ENCODE results near the gene RIMOC1.

Gene RIMOC1

GRCh38 chr5:41869151-41869723 is 34.9 kb upstream of the RIMOC1 start:
- TF ChIP-seq, protein P1, sequence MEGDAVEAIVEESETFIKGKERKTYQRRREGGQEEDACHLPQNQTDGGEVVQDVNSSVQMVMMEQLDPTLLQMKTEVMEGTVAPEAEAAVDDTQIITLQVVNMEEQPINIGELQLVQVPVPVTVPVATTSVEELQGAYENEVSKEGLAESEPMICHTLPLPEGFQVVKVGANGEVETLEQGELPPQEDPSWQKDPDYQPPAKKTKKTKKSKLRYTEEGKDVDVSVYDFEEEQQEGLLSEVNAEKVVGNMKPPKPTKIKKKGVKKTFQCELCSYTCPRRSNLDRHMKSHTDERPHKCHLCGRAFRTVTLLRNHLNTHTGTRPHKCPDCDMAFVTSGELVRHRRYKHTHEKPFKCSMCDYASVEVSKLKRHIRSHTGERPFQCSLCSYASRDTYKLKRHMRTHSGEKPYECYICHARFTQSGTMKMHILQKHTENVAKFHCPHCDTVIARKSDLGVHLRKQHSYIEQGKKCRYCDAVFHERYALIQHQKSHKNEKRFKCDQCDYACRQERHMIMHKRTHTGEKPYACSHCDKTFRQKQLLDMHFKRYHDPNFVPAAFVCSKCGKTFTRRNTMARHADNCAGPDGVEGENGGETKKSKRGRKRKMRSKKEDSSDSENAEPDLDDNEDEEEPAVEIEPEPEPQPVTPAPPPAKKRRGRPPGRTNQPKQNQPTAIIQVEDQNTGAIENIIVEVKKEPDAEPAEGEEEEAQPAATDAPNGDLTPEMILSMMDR (IDR thresholded peaks at IDR 0.05; ENCODE audit: low read depth, low read length, missing control alignments): no peak
- peak overlapping the region; percentile 87 for H3K4me3 ChIP-seq (ENCODE audit: low read depth, low read length)
- DNase-seq: no peak

DNA sequence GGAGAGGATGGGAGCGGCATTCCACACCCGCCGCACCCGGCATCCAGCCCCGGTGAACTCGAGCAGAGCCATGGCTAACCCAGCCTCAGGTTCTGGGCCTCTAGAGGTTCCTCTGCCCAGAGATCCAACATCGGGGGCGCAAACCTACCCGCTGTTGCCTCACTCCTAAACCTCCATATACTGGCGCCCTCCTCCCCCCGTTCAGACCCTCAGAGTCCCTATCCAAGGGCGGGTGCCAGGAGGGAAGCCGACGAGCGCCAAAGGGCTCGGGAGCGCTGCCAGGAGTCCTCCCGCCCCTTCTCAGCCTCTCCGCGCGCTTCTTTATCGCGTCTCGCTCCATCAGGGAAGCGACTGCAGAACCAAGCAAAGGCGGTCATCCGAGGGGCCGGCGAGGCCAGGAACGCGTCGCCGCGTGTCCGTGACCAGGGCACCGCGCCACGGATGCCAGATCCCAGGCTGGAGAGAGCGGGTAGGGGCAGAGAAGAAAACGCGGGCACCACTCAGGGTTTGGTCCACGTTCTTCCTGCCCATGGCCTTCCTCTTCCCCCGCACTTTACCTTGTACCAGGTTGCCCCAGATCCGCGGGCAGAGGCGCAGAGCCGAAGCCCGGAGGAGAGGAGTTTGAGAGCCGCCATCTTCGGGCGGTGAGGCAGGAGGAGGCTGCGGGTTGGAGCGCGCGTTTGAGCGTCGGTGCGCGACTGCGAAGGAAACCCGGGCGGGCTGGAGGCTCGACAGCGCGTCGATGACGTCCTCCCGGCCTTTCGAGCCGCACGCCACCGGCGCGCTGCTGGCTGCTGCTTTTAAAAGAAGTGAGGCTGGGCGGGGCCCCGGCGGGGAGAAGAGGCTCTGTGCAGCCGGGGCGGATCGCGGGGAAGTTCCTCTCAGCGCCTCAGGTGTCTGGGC is 34.2 kb upstream of the RIMOC1 start, which contains the start of gene OXCT1:
TSS of gene OXCT1 (minus strand) at position 702 of the 903 bp plus-strand sequence. CDS start at position 635, 67 bp downstream.
- no peaks in the 10 kb centered on the region for H3K36me3 ChIP-seq (replicated peaks)
- in situ Hi-C loops (cut with HindIII; ENCODE audit: low pct_ligation_motif_present, low sequenced_read_pairs): no loop called here
- no peaks in the 10 kb centered on the region for H3K27me3 ChIP-seq (replicated peaks)
- TF ChIP-seq, protein P1 (IDR thresholded peaks at IDR 0.05; ENCODE audit: low read depth, low read length, missing control alignments): no peak
- peak within 1 kb of the TSS; percentile 47 for H3K27ac ChIP-seq
- peak; percentile 54 for DNase-seq
- peak within 1 kb of the TSS; percentile 87 for H3K4me3 ChIP-seq (ENCODE audit: low read depth, low read length)

More at GRCh38 chr5:41869151-41869723, 34.9 kb upstream of the RIMOC1 start:
- H3K36me3 ChIP-seq (replicated peaks): no peaks in the 10 kb centered on the region
- H3K27ac ChIP-seq: no peak overlapping the region
- H3K27me3 ChIP-seq (replicated peaks): no peaks in the 10 kb centered on the region
- in situ Hi-C loops (cut with HindIII; ENCODE audit: low pct_ligation_motif_present, low sequenced_read_pairs): no loop called here

GRCh38 chr5:41870627-41871048 is 33.5 kb upstream of the RIMOC1 start:
- TF ChIP-seq, protein P1 (IDR thresholded peaks at IDR 0.05; ENCODE audit: low read depth, low read length, missing control alignments): no peak
- Histone ChIP-seq H3K27me3 (replicated peaks) (no peaks in the 10 kb centered on the region), H3K4me3 (ENCODE audit: low read depth, low read length) (peak overlapping the region; percentile 87), H3K36me3 (replicated peaks) (no peaks in the 10 kb centered on the region), H3K27ac (no peak overlapping the region)
- in situ Hi-C loops (cut with HindIII; ENCODE audit: low pct_ligation_motif_present, low sequenced_read_pairs): no loop called here
- no peak for DNase-seq

GRCh38 chr5:41871852-41872251 is 32.3 kb upstream of the RIMOC1 start:
- H3K4me3 ChIP-seq (ENCODE audit: low read depth, low read length): no peak overlapping the region
- H3K27ac ChIP-seq: no peak overlapping the region
- TF ChIP-seq, protein P1 (IDR thresholded peaks at IDR 0.05; ENCODE audit: low read depth, low read length, missing control alignments): no peak
- no peaks in the 10 kb centered on the region for H3K36me3 ChIP-seq (replicated peaks)
- no peak for DNase-seq
- in situ Hi-C loops (cut with HindIII; ENCODE audit: low pct_ligation_motif_present, low sequenced_read_pairs): no loop called here
- no peaks in the 10 kb centered on the region for H3K27me3 ChIP-seq (replicated peaks)

DNA sequence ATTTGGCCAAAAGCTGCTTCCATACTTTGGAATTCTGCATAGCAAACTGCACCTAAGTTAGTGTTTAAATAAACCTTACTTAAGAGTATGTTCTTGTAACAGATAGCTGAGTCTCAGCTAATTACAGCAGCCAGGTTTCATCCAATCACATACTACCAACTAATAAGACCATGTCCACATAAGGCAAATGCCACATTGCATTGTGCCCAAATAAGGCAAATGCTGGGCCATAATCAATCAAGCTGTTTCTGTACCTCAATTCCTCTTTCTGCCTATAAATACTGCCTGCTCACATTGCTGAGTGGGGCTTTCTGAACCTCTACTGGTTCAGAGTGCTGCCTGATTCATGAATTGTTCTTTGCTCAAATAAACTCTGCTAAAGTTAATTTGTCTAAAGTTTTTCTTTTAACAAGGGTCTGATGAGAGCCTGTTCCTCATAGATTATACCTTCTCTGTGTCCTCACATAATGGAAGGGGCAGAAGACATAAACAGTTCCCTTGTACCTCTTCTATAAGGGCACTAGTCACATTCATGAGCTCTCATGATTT is 29.6 kb upstream of the RIMOC1 start:
- TF ChIP-seq, protein P1 (IDR thresholded peaks at IDR 0.05; ENCODE audit: low read depth, low read length, missing control alignments): no peak
- in situ Hi-C loops (cut with HindIII; ENCODE audit: low pct_ligation_motif_present, low sequenced_read_pairs): no loop called here
- Histone ChIP-seq H3K27me3 (replicated peaks) (no peaks in the 10 kb centered on the region), H3K36me3 (replicated peaks) (no peaks in the 10 kb centered on the region), H3K4me3 (ENCODE audit: low read depth, low read length) (no peak overlapping the region), H3K27ac (no peak overlapping the region)
- no peak for DNase-seq
